Keratinocyte (primary cell): ENCODE results near the gene CHMP4B. TPM values are rescaled to one million over a fixed set of nuclear protein-coding genes. Genes with fewer than 3 reads are reported as not detected.

Experiments used
- DNase-seq: peaks from one replicate; pipeline ENCODE4 v3.0.0-alpha.2; 2011; ENCODE audit warnings: low read depth, missing footprints, low spot score
- FAIRE-seq: peaks from 2 replicates; lab custom pipeline; 2011; peaks lifted over from hg19 to GRCh38; lab: Jason Lieb, UNC
- H2AFZ ChIP-seq: 2 replicates; pipeline ENCODE4 v1.6.0; 2012; ENCODE audit warnings: low read length, control low read depth, inconsistent platforms; ENCODE audit not compliant: control insufficient read depth
- H3K27ac ChIP-seq: 2 replicates; pipeline ENCODE4 v1.5.1; 2011; ENCODE audit warnings: low read length; ENCODE audit not compliant: control insufficient read depth, insufficient read depth
- H3K27me3 ChIP-seq: 3 replicates; pipeline ENCODE4 v1.6.0; 2011; ENCODE audit warnings: low read length; ENCODE audit not compliant: control insufficient read depth, insufficient read depth; ENCODE audit errors: extremely low read depth
- H3K36me3 ChIP-seq, 2 experiments: 2 replicates in 1 of 2; 3 replicates in 1 of 2; pipeline ENCODE4 v1.5.1; 2011; ENCODE audit warnings: low read length in 2 of 2, mild to moderate bottlenecking in 1 of 2; ENCODE audit not compliant: control insufficient read depth in 2 of 2, insufficient read depth in 2 of 2; ENCODE audit errors: extremely low read depth in 1 of 2
- H3K4me1 ChIP-seq: 3 replicates; pipeline ENCODE4 v1.5.1; 2011; ENCODE audit warnings: low read length; ENCODE audit not compliant: control insufficient read depth, insufficient read depth; ENCODE audit errors: extremely low read depth
- H3K4me2 ChIP-seq: 3 replicates; pipeline ENCODE4 v1.6.0; 2011; ENCODE audit warnings: low read depth, low read length; ENCODE audit not compliant: control insufficient read depth, insufficient read depth; ENCODE audit errors: extremely low read depth
- H3K4me3 ChIP-seq, 3 experiments: fragments of 200-600 bp in 1 of 3; sonication (generic) in 1 of 3; 2 replicates in 2 of 3; 3 replicates in 1 of 3; pipeline ENCODE4 v1.5.1; 2011 to 2016; ENCODE audit warnings: low read length in 3 of 3, mild to moderate bottlenecking in 3 of 3, control low read depth in 2 of 3, inconsistent platforms in 1 of 3, low read depth in 1 of 3, mixed read lengths in 1 of 3, mixed run types in 1 of 3, moderate library complexity in 1 of 3; ENCODE audit not compliant: control insufficient read depth in 2 of 3, insufficient read depth in 2 of 3; ENCODE audit errors: extremely low read depth in 1 of 3
- H3K79me2 ChIP-seq: 2 replicates; pipeline ENCODE4 v1.6.0; 2012; ENCODE audit warnings: low read length; ENCODE audit not compliant: control insufficient read depth, insufficient read depth
- H3K9ac ChIP-seq: 3 replicates; pipeline ENCODE4 v1.6.0; 2011; ENCODE audit warnings: low read length; ENCODE audit not compliant: control insufficient read depth, insufficient read depth; ENCODE audit errors: extremely low read depth
- H3K9me1 ChIP-seq: 3 replicates; pipeline ENCODE4 v1.6.0; 2011; ENCODE audit warnings: low read length; ENCODE audit not compliant: control insufficient read depth, insufficient read depth; ENCODE audit errors: extremely low read depth
- H3K9me3 ChIP-seq: 2 replicates; pipeline ENCODE4 v1.5.1; 2012; ENCODE audit warnings: low read depth, low read length; ENCODE audit not compliant: control insufficient read depth
- H4K20me1 ChIP-seq: 3 replicates; pipeline ENCODE4 v1.6.0; 2011; ENCODE audit warnings: low read length; ENCODE audit not compliant: control insufficient read depth, insufficient read depth; ENCODE audit errors: extremely low read depth
- CTCF ChIP-seq, 3 experiments: IDR thresholded peaks in 1 of 3; conservative IDR thresholded peaks in 1 of 3; optimal IDR thresholded peaks in 1 of 3; 2 replicates in 2 of 3; 3 replicates in 1 of 3; pipeline versions ENCODE3 to v1.5.1; 2011; ENCODE audit warnings: low read length in 3 of 3, mild to moderate bottlenecking in 3 of 3, moderate library complexity in 2 of 3, control low read depth in 1 of 3, inconsistent platforms in 1 of 3; ENCODE audit not compliant: insufficient read depth in 2 of 3; ENCODE audit errors: extremely low read depth in 1 of 3
- EZH2 ChIP-seq: IDR thresholded peaks from one replicate; pipeline ENCODE4 v1.6.1; 2012; ENCODE audit warnings: inconsistent platforms, mild to moderate bottlenecking, low read length, moderate library complexity
- dilution Hi-C: fragments of 300-500 bp; cut with MboI; formaldehyde crosslinking; loops from one replicate; pipeline ENCODE4 v1.7.0; 2020; ENCODE audit warnings: low sequenced_read_pairs; ENCODE audit not compliant: extremely low pct_ligation_motif_present
- polyA plus RNA-seq, 5 experiments: library from polyadenylated mRNA; depleted of rRNA in 3 of 5; stranded (reverse) in 3 of 5; stranded (forward) in 1 of 5; unstranded in 1 of 5; fragments of >200 nt; gene quantifications; 1 replicate in 1 of 5; 2 replicates in 3 of 5; 3 replicates in 1 of 5; pipeline versions ENCODE4 v1.2.1 to v1.2.3, GENCODE V29; 2011 to 2012; ENCODE audit warnings: missing spikeins in 2 of 5, low read depth in 1 of 5, low replicate concordance in 1 of 5

CHMP4B gene
- polyA plus RNA-seq, 1 donor (not counting 4 experiments of a cell fraction or from before 2014, with no cell fraction given) = 72.2 TPM

- dilution Hi-C loops = no loop called here
- TF ChIP-seq EZH2 (no peak), CTCF (optimal IDR thresholded peaks at IDR 0.05 in 1 of 3, IDR thresholded peaks at IDR 0.05 in 1 of 3, conservative IDR thresholded peaks at IDR 0.05 in 1 of 3; ENCODE audit: extremely low read depth in 1 of 3, insufficient read depth in 2 of 3, low read length in 3 of 3) (no peak)
- Histone ChIP-seq H3K9ac (no peak overlapping the region), H3K79me2 (peaks cover 93% of the 10 kb centered on the region), H3K9me1 (peaks cover 10% of the 10 kb centered on the region), H3K4me2 (no peak overlapping the region), H3K27ac (no peak overlapping the region), H4K20me1 (peaks cover 20% of the 10 kb centered on the region), H2AFZ (no peak overlapping the region), H3K27me3 (no peaks in the 10 kb centered on the region), H3K4me3 (no peak overlapping the region), H3K36me3 (peaks cover 2 to 5% of the 10 kb centered on the region in 2 experiments), H3K4me1 (peaks cover 20% of the 10 kb centered on the region), H3K9me3 (no peaks in the 10 kb centered on the region)
- DNase-seq = no peak
- FAIRE-seq = no peak
These were observed 32.7 kb downstream of the CHMP4B start for GRCh38 chr20:33843854-33844253.

GRCh38 chr20:33846291-33846935 lies 35.3 kb downstream of the CHMP4B start:
- Histone ChIP-seq H3K9me3 (no peaks in the 10 kb centered on the region), H3K9me1 (peaks cover 7% of the 10 kb centered on the region), H3K4me1 (peaks cover 18% of the 10 kb centered on the region), H3K79me2 (peaks cover 70% of the 10 kb centered on the region), H3K4me3 (no peak overlapping the region), H3K36me3 (peaks cover 5 to 6% of the 10 kb centered on the region in 2 experiments), H4K20me1 (peaks cover 10% of the 10 kb centered on the region), H3K4me2 (no peak overlapping the region), H3K27me3 (no peaks in the 10 kb centered on the region), H2AFZ (no peak overlapping the region), H3K27ac (no peak overlapping the region), H3K9ac (no peak overlapping the region)
- dilution Hi-C loops = no loop called here
- TF ChIP-seq EZH2 (no peak), CTCF (optimal IDR thresholded peaks at IDR 0.05 in 1 of 3, IDR thresholded peaks at IDR 0.05 in 1 of 3, conservative IDR thresholded peaks at IDR 0.05 in 1 of 3; ENCODE audit: extremely low read depth in 1 of 3, insufficient read depth in 2 of 3, low read length in 3 of 3) (no peak)
- no peak for DNase-seq
- FAIRE-seq = no peak
